Choroid plexus epithelial cell (primary cell): ENCODE measurements around the gene CABCOCO1.

Source experiments
- DNase-seq: peaks from one replicate; pipeline ENCODE4 v3.0.0-alpha.2; 2010; ENCODE audit warnings: low read depth
- H3K4me3 ChIP-seq: 2 replicates; pipeline ENCODE4 v1.5.1; 2011; ENCODE audit warnings: low read depth, mild to moderate bottlenecking, control low read depth, low read length, moderate library complexity
- CTCF ChIP-seq: conservative IDR thresholded peaks from 2 replicates; pipeline ENCODE4 v1.5.1; 2011; ENCODE audit warnings: low read depth, mild to moderate bottlenecking, control low read depth, inconsistent platforms, low read length, moderate library complexity

CABCOCO1 gene

GRCh38 chr10:61797304-61798153, 134.8 kb downstream of the CABCOCO1 start:
- TF ChIP-seq CTCF = no peak
- no peak overlapping the region for H3K4me3 ChIP-seq
- no peak for DNase-seq

GRCh38 chr10:61798713-61799112, 136.0 kb downstream of the CABCOCO1 start:
- no peak overlapping the region for H3K4me3 ChIP-seq
- DNase-seq = no peak
- TF ChIP-seq CTCF = no peak

GRCh38 chr10:61801484-61801883, 138.8 kb downstream of the CABCOCO1 start:
- DNase-seq = no peak
- no peak overlapping the region for H3K4me3 ChIP-seq
- TF ChIP-seq CTCF = no peak

GRCh38 chr10:61803269-61803668, 140.5 kb downstream of the CABCOCO1 start:
- no peak overlapping the region for H3K4me3 ChIP-seq
- no peak for DNase-seq
- TF ChIP-seq CTCF = no peak

- no peak for DNase-seq
- no peak overlapping the region for H3K4me3 ChIP-seq
- TF ChIP-seq CTCF = no peak
Measured at GRCh38 chr10:61804414-61804813, 141.7 kb downstream of the CABCOCO1 start.

- no peak overlapping the region for H3K4me3 ChIP-seq
- DNase-seq = no peak
- TF ChIP-seq CTCF = no peak
Measured at GRCh38 chr10:61805091-61805490, 142.4 kb downstream of the CABCOCO1 start.

- DNase-seq = no peak
- H3K4me3 ChIP-seq = no peak overlapping the region
- TF ChIP-seq CTCF = no peak
Measured at GRCh38 chr10:61810263-61810662, 147.5 kb downstream of the CABCOCO1 start.
